Stimulated activated CD4-positive, alpha-beta T cell treated with anti-CD3 and anti-CD28 coated beads, TNF-alpha, amount 100 ng/mL, for 48 hours (primary cell): ENCODE data around the gene SLC13A3.

Source experiments
- DNase-seq, 3 donors: peaks; one replicate each; pipeline ENCODE4 v3.0.0-alpha.2; 2020; ENCODE audit warnings: low read depth in 3 of 3

The SLC13A3 gene

GRCh38 chr20:46652699-46653098 lies 1.4 kb upstream of the SLC13A3 start:
- DNase-seq = no peak

- DNase-seq = no peak
Observed at GRCh38 chr20:46650575-46651090, 626 bp downstream of the SLC13A3 start.

- DNase-seq = no peak
Observed at GRCh38 chr20:46649965-46650542, 1.2 kb downstream of the SLC13A3 start.

- no peak for DNase-seq
Observed at GRCh38 chr20:46649650-46649949, 1.7 kb downstream of the SLC13A3 start.

- DNase-seq = no peak
Observed at GRCh38 chr20:46648903-46649649, 2.2 kb downstream of the SLC13A3 start.

GRCh38 chr20:46647469-46647868 lies 3.8 kb downstream of the SLC13A3 start:
- no peak for DNase-seq

GRCh38 chr20:46646659-46647380 lies 4.4 kb downstream of the SLC13A3 start:
- no peak for DNase-seq

GRCh38 chr20:46646122-46646521 lies 5.1 kb downstream of the SLC13A3 start:
- DNase-seq = no peak

GRCh38 chr20:46644733-46645132 lies 6.5 kb downstream of the SLC13A3 start:
- no peak for DNase-seq

GRCh38 chr20:46644160-46644559 lies 7.1 kb downstream of the SLC13A3 start:
- DNase-seq = no peak

- DNase-seq = no peak
Observed at GRCh38 chr20:46642969-46643343, 8.3 kb downstream of the SLC13A3 start.

- DNase-seq = no peak
Observed at GRCh38 chr20:46642265-46642968, 8.8 kb downstream of the SLC13A3 start.

- no peak for DNase-seq
Observed at GRCh38 chr20:46641424-46641823, 9.8 kb downstream of the SLC13A3 start.

- no peak for DNase-seq
Observed at GRCh38 chr20:46640536-46641311, 10.5 kb downstream of the SLC13A3 start.

GRCh38 chr20:46640044-46640443 lies 11.2 kb downstream of the SLC13A3 start:
- DNase-seq = no peak

- DNase-seq = no peak
Observed at GRCh38 chr20:46639587-46639986, 11.7 kb downstream of the SLC13A3 start.

GRCh38 chr20:46638898-46639274 lies 12.4 kb downstream of the SLC13A3 start:
- DNase-seq = no peak

- DNase-seq = no peak
Observed at GRCh38 chr20:46638134-46638897, 12.9 kb downstream of the SLC13A3 start.

- no peak for DNase-seq
Observed at GRCh38 chr20:46637427-46638133, 13.7 kb downstream of the SLC13A3 start.

GRCh38 chr20:46637020-46637419 lies 14.2 kb downstream of the SLC13A3 start:
- no peak for DNase-seq
